HL-60/S4 treated with phorbol 12-myristate 13-acetate at 8.2 ng/mL for 4 days and 3 days (cell line): ENCODE results near the gene CDO1.

ENCODE experiments used
- in situ Hi-C: fragments of 300-500 bp; cut with MboI; formaldehyde crosslinking; loops from 2 replicates; pipeline ENCODE4 v1.15.0; 2022; ENCODE audit warnings: low sequenced_read_pairs

The CDO1 gene

GRCh38 chr5:115816226-115817081 lies at the start of gene CDO1:
Gene CDO1, minus strand, starts transcription at chr5:115816659. Its CDS starts 262 bp downstream, at chr5:115816397.
- in situ Hi-C loops = no loop called here

- in situ Hi-C loops = no loop called here
These were observed 42.9 kb upstream of the CDO1 start for GRCh38 chr5:115859378-115859777.

GRCh38 chr5:115858396-115858795 lies 41.9 kb upstream of the CDO1 start:
- in situ Hi-C loops = no loop called here

- in situ Hi-C loops = no loop called here
These were observed 41.3 kb upstream of the CDO1 start for GRCh38 chr5:115857626-115858349.

DNA sequence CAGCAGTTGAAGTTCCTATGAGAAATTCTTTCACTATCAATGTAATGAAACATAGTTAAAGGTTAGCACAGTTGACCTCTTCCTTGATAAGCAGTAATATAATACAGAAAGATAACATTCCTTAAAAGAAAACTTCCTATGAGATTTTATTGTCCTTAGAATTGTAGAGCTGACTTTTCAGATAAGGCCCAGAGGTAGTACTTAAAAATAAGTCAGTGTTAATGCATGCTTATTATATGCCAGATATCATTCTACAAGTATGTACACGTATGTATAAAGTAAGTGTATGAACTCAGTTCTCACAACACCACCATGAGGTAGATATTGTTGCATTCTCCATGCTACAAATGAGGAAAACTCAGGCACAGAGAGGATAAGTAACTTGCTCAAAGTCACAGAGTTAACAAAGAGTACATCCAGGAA lies 40.6 kb upstream of the CDO1 start:
- in situ Hi-C loops = no loop called here

DNA sequence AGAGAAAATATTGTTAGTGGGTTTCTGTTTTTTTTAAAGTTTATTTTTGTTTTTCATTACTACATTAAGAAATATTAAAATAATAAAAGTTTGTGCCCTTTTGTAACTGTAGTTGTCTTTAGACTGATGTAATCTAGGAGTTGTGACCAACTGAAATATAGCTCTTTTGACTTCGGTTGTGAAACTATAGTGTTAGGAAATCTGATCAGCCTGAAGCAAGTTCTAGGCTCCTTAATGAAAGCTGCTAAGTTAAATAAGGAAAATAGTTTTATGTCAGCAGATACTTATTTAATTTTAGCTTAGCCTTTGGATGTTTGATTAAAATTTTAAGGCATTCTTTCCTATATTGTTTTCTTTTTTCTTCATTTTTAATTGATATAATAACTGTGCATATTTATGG lies 39.5 kb upstream of the CDO1 start:
- in situ Hi-C loops = no loop called here

GRCh38 chr5:115854139-115854538 lies 37.7 kb upstream of the CDO1 start:
- in situ Hi-C loops = no loop called here

GRCh38 chr5:115850744-115851416 lies 34.4 kb upstream of the CDO1 start:
- in situ Hi-C loops = no loop called here

DNA sequence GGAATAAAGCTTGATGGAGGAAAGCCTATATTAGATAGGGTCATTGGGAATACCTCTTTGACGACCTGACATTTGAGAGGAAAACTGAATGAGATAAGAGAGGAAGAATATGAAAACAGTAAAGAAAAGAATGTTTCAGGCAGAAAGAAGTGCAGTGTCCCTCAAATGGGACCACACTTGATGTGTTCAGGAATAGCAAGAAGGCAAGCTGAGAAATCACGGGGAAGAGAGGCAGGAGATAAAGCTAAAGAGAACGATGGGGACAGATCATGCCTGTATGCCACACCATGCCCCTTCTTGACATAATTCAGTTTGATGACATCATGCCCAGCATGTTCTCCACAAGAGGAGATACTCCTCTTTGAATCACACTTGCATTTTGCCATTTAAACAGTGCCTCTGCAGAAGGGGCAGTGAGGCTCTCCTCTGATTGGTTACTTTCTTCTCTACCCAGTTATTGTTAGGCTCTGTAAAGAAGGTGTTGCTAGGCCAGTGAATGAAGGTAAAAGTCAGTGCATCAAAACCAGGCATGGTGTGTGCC lies 32.9 kb upstream of the CDO1 start:
- in situ Hi-C loops = loop anchor here (25.0 kb wide), 1 partner anchor 237 kb away; the partner anchor contains the start of gene TICAM2

- in situ Hi-C loops = loop anchor here (25.0 kb wide), 1 partner anchor 235 kb away; the partner anchor contains the start of gene TICAM2
These were observed 30.8 kb upstream of the CDO1 start for GRCh38 chr5:115847290-115847689.

GRCh38 chr5:115844321-115844817 lies 27.9 kb upstream of the CDO1 start:
- in situ Hi-C loops = loop anchor here (25.0 kb wide), 1 partner anchor 232 kb away; the partner anchor contains the start of gene TICAM2

GRCh38 chr5:115843444-115844130 lies 27.1 kb upstream of the CDO1 start:
- in situ Hi-C loops = loop anchor here (25.0 kb wide), 1 partner anchor 231 kb away; the partner anchor contains the start of gene TICAM2

GRCh38 chr5:115842952-115843351 lies 26.5 kb upstream of the CDO1 start:
- in situ Hi-C loops = loop anchor here (25.0 kb wide), 1 partner anchor 231 kb away; the partner anchor contains the start of gene TICAM2

GRCh38 chr5:115842089-115842935 lies 25.9 kb upstream of the CDO1 start:
- in situ Hi-C loops = loop anchor here (25.0 kb wide), 1 partner anchor 230 kb away; the partner anchor contains the start of gene TICAM2

- in situ Hi-C loops = loop anchor here (25.0 kb wide), 1 partner anchor 229 kb away; the partner anchor contains the start of gene TICAM2
These were observed 25.1 kb upstream of the CDO1 start, which contains the start of the genes AP3S1 and ATG12 for GRCh38 chr5:115841382-115842088. Gene AP3S1, plus strand, starts transcription at chr5:115841935. Its CDS starts 103 bp downstream, at chr5:115842038. Gene ATG12, minus strand, starts transcription at chr5:115841565. Its CDS starts 13 bp downstream, at chr5:115841552.

DNA sequence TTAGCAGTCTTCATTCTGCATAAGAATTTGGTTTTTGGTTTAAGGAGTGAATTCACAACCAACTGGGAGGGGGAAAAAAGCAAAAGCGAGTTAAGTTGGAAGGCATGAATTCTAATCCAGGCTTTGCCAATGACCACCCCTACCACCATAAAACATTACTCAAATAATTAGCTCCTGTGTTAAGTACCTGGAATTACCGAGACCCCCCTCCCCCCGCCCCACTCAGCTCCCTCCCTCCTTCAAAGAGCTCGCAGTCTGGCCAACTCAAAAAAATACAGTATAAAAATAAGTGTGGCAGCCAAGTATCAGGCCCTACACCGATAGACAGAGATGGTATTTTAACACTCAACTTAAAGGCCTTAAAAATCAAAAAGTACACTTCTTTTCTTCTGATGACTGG lies 24.4 kb upstream of the CDO1 start:
- in situ Hi-C loops = loop anchor here (25.0 kb wide), 1 partner anchor 229 kb away; the partner anchor contains the start of gene TICAM2

- in situ Hi-C loops = loop anchor here (25.0 kb wide), 1 partner anchor 227 kb away; the partner anchor contains the start of gene TICAM2
These were observed 22.5 kb upstream of the CDO1 start for GRCh38 chr5:115838885-115839518.
